GM12878 (cell line): ENCODE results near the gene UBAP1. TPM values are rescaled to one million over a fixed set of nuclear protein-coding genes. Genes with fewer than 3 reads are reported as not detected.
"Not testable (repeated sequence)": the region's sequence is repeated elsewhere in the genome, so short reads cannot be mapped to it uniquely, and the experiment has no call there.

Experiments
- ATAC-seq: fragments of 200-7000 bp; cut with Tn5 transposase; 3 replicates; pipeline ENCODE4 v1.9.1; 2020; ENCODE audit warnings: mild to moderate bottlenecking, moderate library complexity
- BruUV-seq: library from RNA; stranded (reverse); fragments of 400-500 nt; replicated peaks from 2 replicates; lab custom pipeline; 2021; lab: Mats Ljungman, UMichigan
- CTCF ChIA-PET: fragments of 300-600 bp; sonication (Branson Sonifier 250); formaldehyde crosslinking; extraction: SDS; loops from one replicate; lab custom pipeline; 2021; ENCODE audit warnings: inconsistent platforms; lab: Yijun Ruan, JAX
- POLR2A ChIA-PET: fragments of 350-600 bp; formaldehyde crosslinking; extraction: SDS; loops from one replicate; lab custom pipeline; 2021; ENCODE audit warnings: inconsistent platforms; lab: Charles Lee
- RAD21 ChIA-PET: fragments of 300-600 bp; sonication (Branson Sonifier 250); formaldehyde crosslinking; loops from one replicate; lab custom pipeline; 2023; ENCODE audit warnings: antibody characterized with exemption; ENCODE audit not compliant: unreplicated experiment; lab: Charles Lee
- SMC1A ChIA-PET: fragments of 300-600 bp; sonication (Branson Sonifier 250); formaldehyde crosslinking; loops from one replicate; lab custom pipeline; 2023; ENCODE audit not compliant: unreplicated experiment, uncharacterized antibody; lab: Charles Lee
- DNase-seq: peaks from one replicate; pipeline ENCODE4 v3.0.0-alpha.2; 2011; ENCODE audit warnings: low read depth, low spot score
- FAIRE-seq: peaks from 3 replicates; lab custom pipeline; 2011; peaks lifted over from hg19 to GRCh38; lab: Jason Lieb, UNC
- H2AFZ ChIP-seq: 2 replicates; pipeline ENCODE4 v1.6.0; 2011; ENCODE audit warnings: low read depth, low read length, control low read depth; ENCODE audit not compliant: control insufficient read depth
- H3K27ac ChIP-seq: 2 replicates; pipeline ENCODE4 v1.5.1; 2011; ENCODE audit warnings: control low read depth; ENCODE audit not compliant: control insufficient read depth, insufficient read depth
- H3K27me3 ChIP-seq, 2 experiments: replicated peaks in 1 of 2; 2 replicates each; pipeline versions ENCODE4 v1.6.0 to v1.6.1; 2011; ENCODE audit warnings: low read length in 1 of 2; ENCODE audit not compliant: control insufficient read depth in 2 of 2, insufficient read depth in 2 of 2
- H3K36me3 ChIP-seq, 2 experiments: 2 replicates each; pipeline ENCODE4 v1.5.1; 2011; ENCODE audit warnings: low read length in 1 of 2; ENCODE audit not compliant: control insufficient read depth in 2 of 2, insufficient read depth in 2 of 2
- H3K4me1 ChIP-seq: 2 replicates; pipeline ENCODE4 v1.6.1; 2011; ENCODE audit warnings: mild to moderate bottlenecking, low read length, moderate library complexity, mixed read lengths; ENCODE audit not compliant: control insufficient read depth, insufficient read depth
- H3K4me2 ChIP-seq: 2 replicates; pipeline ENCODE4 v1.6.0; 2011; ENCODE audit warnings: control low read depth; ENCODE audit not compliant: control insufficient read depth, insufficient read depth
- H3K4me3 ChIP-seq: fragments of 200-600 bp; sonication (generic); 2 replicates; pipeline ENCODE4 v1.5.1; 2016
- H3K79me2 ChIP-seq: 2 replicates; pipeline ENCODE4 v1.6.0; 2011; ENCODE audit warnings: low read length; ENCODE audit not compliant: control insufficient read depth, insufficient read depth
- H3K9ac ChIP-seq: 2 replicates; pipeline ENCODE4 v1.8.0; 2011; ENCODE audit warnings: low read length, control low read depth, mixed read lengths; ENCODE audit not compliant: control insufficient read depth, insufficient read depth
- H3K9me3 ChIP-seq: replicated peaks from 3 replicates; pipeline ENCODE4 v1.5.1; 2011; ENCODE audit warnings: mild to moderate bottlenecking, low read length; ENCODE audit not compliant: control insufficient read depth, insufficient read depth
- H4K20me1 ChIP-seq: 2 replicates; pipeline ENCODE4 v1.6.0; 2011; ENCODE audit not compliant: control insufficient read depth, insufficient read depth
- BHLHE40 ChIP-seq, 2 experiments: fragments of 450-650 bp in 1 of 2; IDR thresholded peaks; 2 replicates each; pipeline ENCODE4 v1.6.1; 2011 to 2017; ENCODE audit warnings: low read depth in 2 of 2, borderline replicate concordance in 1 of 2, improper control_type of control experiment in 1 of 2, low read length in 1 of 2, mild to moderate bottlenecking in 1 of 2
- CHD4 ChIP-seq: fragments of 200-600 bp; sonication (generic); IDR thresholded peaks from 2 replicates; pipeline ENCODE4 v1.6.1; 2016; ENCODE audit warnings: mild to moderate bottlenecking
- RAD51 ChIP-seq: fragments of 450-650 bp; IDR thresholded peaks from 2 replicates; pipeline ENCODE4 v1.6.1; 2016; ENCODE audit warnings: moderate library complexity, mild to moderate bottlenecking, inconsistent platforms
- STAT3 ChIP-seq: IDR thresholded peaks from 2 replicates; pipeline ENCODE4 v1.6.1; 2011; ENCODE audit warnings: low read depth, low read length, improper control_type of control experiment
- ZNF622 ChIP-seq: fragments of 450-650 bp; IDR thresholded peaks from 2 replicates; pipeline ENCODE4 v1.6.1; 2017; ENCODE audit warnings: mild to moderate bottlenecking, inconsistent platforms
- WGBS: methylation state at CpG from one replicate; pipeline ENCODE4 v1.1.6; 2016; ENCODE audit warnings: low lambda C conversion rate; ENCODE audit not compliant: insufficient replicate concordance, insufficient coverage; ENCODE audit errors: missing lambda C conversion rate; 5-methylcytosine and 5-hydroxymethylcytosine counted together
- in situ Hi-C: fragments of 300-500 bp; cut with MboI; formaldehyde crosslinking; loops from 9 replicates; pipeline ENCODE4 v1.14.3; 2018; ENCODE audit warnings: mixed read lengths
- intact Hi-C: fragments of 100-400 bp; cut with micrococcal nuclease; formaldehyde crosslinking; loops from one replicate; pipeline ENCODE4 v1.14.2; 2022; ENCODE audit not compliant: unreplicated experiment
- polyA plus RNA-seq, 11 experiments: library from polyadenylated mRNA; depleted of rRNA in 4 of 11; unstranded in 6 of 11; stranded (reverse) in 5 of 11; fragments of >200 nt; fragmentation: Nextera tagmentation in 4 of 11; fragmentation: Illumina TruSeq in 1 of 11; extraction: Ambion mirVana in 4 of 11; extraction: Trizol in 1 of 11; gene quantifications; 1 replicate in 1 of 11; 2 replicates in 10 of 11; pipeline versions ENCODE4 v1.2.1 to v1.2.3, GENCODE V29; 2011 to 2016; ENCODE audit warnings: inconsistent platforms in 2 of 11, missing spikeins in 2 of 11, low read depth in 1 of 11
- total RNA-seq, 4 experiments: library from RNA; depleted of rRNA in 3 of 4; stranded (reverse); fragments of >200 nt in 3 of 4; fragmentation: Illumina TruSeq in 1 of 4; extraction: Trizol in 1 of 4; gene quantifications; 2 replicates each; pipeline versions ENCODE4 v1.2.1 to v1.2.3, GENCODE V29; 2013 to 2021

The UBAP1 gene
- total and polyA plus RNA-seq, 10 of the 15 experiments (the other 5 are each of a cell fraction or from before 2014, with no cell fraction given) = 2.1 to 47.9 (median 27.2) TPM

DNA sequence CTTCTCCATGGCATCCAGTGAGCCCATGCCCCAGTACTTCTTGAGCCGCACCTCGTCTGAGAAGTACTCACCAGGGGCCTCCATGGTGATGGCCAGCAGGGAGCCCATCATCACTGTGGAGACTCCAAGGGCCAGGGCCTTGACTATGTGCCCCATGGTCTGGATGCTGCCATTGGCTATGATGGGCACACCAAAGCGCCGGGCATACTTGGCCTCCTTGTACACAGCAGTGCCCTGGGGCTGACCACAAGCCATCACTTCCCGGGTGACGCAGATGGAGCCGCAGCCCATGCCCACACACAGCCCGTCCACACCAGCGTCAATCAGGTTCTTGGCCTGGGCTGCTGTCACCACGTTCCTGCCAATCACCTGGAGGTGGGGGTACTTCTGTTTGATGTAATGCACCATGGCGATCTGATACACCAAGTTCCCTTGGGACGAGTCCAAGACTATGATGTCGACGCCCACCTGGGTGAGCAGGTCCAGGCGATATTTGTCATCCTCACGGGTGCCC lies 45.4 kb upstream of the UBAP1 start (continued):
- no peak for TF ChIP-seq BHLHE40 (IDR thresholded peaks at IDR 0.05; ENCODE audit: borderline replicate concordance in 1 of 2, low read depth in 2 of 2, low read length in 1 of 2)
- TF ChIP-seq RAD51 = no peak
- no peak for TF ChIP-seq ZNF622
- TF ChIP-seq CHD4 = no peak

DNA sequence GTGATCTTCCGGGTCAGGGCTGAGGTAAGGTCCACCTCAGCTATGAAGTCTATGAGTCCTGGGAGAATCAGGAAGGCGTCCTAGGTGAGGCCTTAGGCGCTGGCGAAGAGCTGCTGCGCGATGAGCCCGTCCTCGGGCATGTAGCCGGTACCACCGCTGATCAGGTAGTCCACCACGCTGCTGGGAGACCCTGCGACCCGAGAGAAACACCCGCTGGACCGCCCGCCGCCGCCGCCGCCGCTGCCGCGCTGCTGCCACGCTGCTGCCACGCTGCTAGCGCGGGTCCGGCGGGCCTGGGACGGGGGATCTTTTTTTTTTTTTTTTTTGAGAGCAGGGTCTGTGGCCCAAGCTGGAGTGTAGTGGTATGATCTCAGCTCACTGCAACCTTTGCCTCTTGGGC lies 44.3 kb upstream of the UBAP1 start:
- no peak for FAIRE-seq
- no peaks in the 10 kb centered on the region for H4K20me1 ChIP-seq
- SMC1A ChIA-PET = interaction anchor here (1.1 kb wide), 1 partner anchor 13 kb away, joined by 3 read pairs; no protein-coding TSS in a partner anchor
- no peak overlapping the region for H2AFZ ChIP-seq
- POLR2A ChIA-PET = no interaction called here
- RAD21 ChIA-PET = no interaction called here
- no peaks in the 10 kb centered on the region for H3K27me3 ChIP-seq
- WGBS = 83% methylated on average over 17 of the region's 30 CpGs
- H3K9ac ChIP-seq = no peak overlapping the region
- BruUV-seq = no TSS peak
- H3K4me3 ChIP-seq = no peak overlapping the region
- H3K4me2 ChIP-seq = no peak overlapping the region
- no peaks in the 10 kb centered on the region for H3K9me3 ChIP-seq
- no peak overlapping the region for H3K27ac ChIP-seq
- ATAC-seq = no peak
- in situ Hi-C loops = no loop called here
- no peak for DNase-seq
- no peaks in the 10 kb centered on the region for H3K79me2 ChIP-seq
- TF ChIP-seq STAT3 = no peak
- TF ChIP-seq, all 136 proteins: peak for 0
- H3K4me1 ChIP-seq = no peaks in the 10 kb centered on the region; the same call in 1 of the 2 replicates
- no peaks in the 10 kb centered on the region for H3K36me3 ChIP-seq
- CTCF ChIA-PET = no interaction called here
- intact Hi-C loops = no loop called here

DNA sequence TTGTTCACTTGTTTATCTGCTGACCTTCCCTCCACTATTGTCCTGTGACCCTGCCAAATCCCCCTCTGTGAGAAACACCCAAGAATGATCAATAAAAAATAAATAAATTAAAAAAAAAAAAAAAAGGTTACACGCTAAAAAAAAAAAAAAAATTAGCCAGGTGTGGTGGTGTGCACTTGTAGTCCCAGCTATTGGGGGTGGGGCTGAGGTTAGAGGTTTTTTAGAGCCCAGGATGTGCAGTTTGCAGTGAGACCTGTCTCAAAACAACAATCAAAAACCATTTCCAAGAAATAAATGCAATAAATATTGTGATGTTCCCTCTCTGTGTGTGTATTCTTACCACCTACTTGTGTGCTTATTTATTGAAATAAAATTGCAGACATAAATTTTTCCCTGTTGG lies 40.2 kb upstream of the UBAP1 start:
- RAD21 ChIA-PET, H2AFZ ChIP-seq, DNase-seq, BruUV-seq, H3K27me3 ChIP-seq, H4K20me1 ChIP-seq, H3K36me3 ChIP-seq, H3K4me1 ChIP-seq, FAIRE-seq, intact Hi-C loops, H3K27ac ChIP-seq, H3K4me2 ChIP-seq, ATAC-seq, in situ Hi-C loops, H3K9me3 ChIP-seq, SMC1A ChIA-PET, CTCF ChIA-PET, POLR2A ChIA-PET, H3K79me2 ChIP-seq, H3K9ac ChIP-seq, H3K4me3 ChIP-seq: not testable (repeated sequence)
- no CpG with 5 or more reads among the region's 1 CpG for WGBS
